T-cell (primary cell): Measurements from ENCODE around the gene KRT17. TPM values are rescaled to one million over a fixed set of nuclear protein-coding genes. Genes with fewer than 3 reads are reported as not detected.
"Not testable (repeated sequence)": the region's sequence is repeated elsewhere in the genome, so short reads cannot be mapped to it uniquely, and the experiment has no call there.

Experiments used
- ATAC-seq, 4 experiments: fragments of 200-7000 bp in 3 of 4; fragments of 150-1000 bp in 1 of 4; cut with Tn5 transposase; replicated peaks in 1 of 4; 1 replicate in 3 of 4; 2 replicates in 1 of 4; pipeline ENCODE4 v1.10.0; 2021; ENCODE audit warnings: moderate library complexity in 3 of 4, mild to moderate bottlenecking in 2 of 4, moderate number of reproducible peaks in 1 of 4
- CTCF ChIA-PET, 2 donors: fragments of 300-600 bp; sonication (Branson Sonifier 250); formaldehyde crosslinking; loops; one replicate each; lab custom pipeline; 2022; ENCODE audit warnings: antibody characterized with exemption in 2 of 2; lab: Charles Lee
- POLR2A ChIA-PET, 2 donors: fragments of 300-600 bp; sonication (Branson Sonifier 250); formaldehyde crosslinking; loops; one replicate each; lab custom pipeline; 2022; ENCODE audit warnings: antibody characterized with exemption in 2 of 2; lab: Charles Lee
- DNase-seq, 35 experiments: peaks; one replicate each; pipeline versions ENCODE4 v3.0.0 to v3.0.0-alpha.2; 2013 to 2023
- H3K27ac ChIP-seq: one replicate; pipeline ENCODE4 v1.5.1; 2013; ENCODE audit warnings: low read length
- H3K27me3 ChIP-seq, 2 experiments: replicated peaks in 1 of 2; 1 replicate in 1 of 2; 2 replicates in 1 of 2; pipeline versions ENCODE4 v1.6.1 to v1.7.0; 2013; ENCODE audit warnings: low read length in 1 of 2, mixed read lengths in 1 of 2; ENCODE audit not compliant: control insufficient read depth in 2 of 2, insufficient read depth in 2 of 2; ENCODE audit errors: extremely low read depth in 1 of 2
- H3K36me3 ChIP-seq, 2 donors: 1 replicate in 1 of 2; 2 replicates in 1 of 2; pipeline versions ENCODE4 v1.6.1 to v1.7.0; 2013; ENCODE audit warnings: low read length in 1 of 2; ENCODE audit not compliant: control insufficient read depth in 2 of 2, insufficient read depth in 1 of 2; ENCODE audit errors: extremely low read depth in 1 of 2
- H3K4me1 ChIP-seq, 2 experiments: 1 replicate in 1 of 2; 2 replicates in 1 of 2; pipeline versions ENCODE4 v1.6.1 to v1.7.0; 2013; ENCODE audit warnings: low read length in 2 of 2, mixed read lengths in 1 of 2; ENCODE audit not compliant: insufficient read depth in 2 of 2, control insufficient read depth in 1 of 2; ENCODE audit errors: extremely low read depth in 1 of 2
- H3K4me3 ChIP-seq, 2 donors: 1 replicate in 1 of 2; 2 replicates in 1 of 2; pipeline versions ENCODE4 v1.5.1 to v1.7.0; 2013; ENCODE audit warnings: mild to moderate bottlenecking in 2 of 2, low read length in 1 of 2, moderate library complexity in 1 of 2; ENCODE audit not compliant: control insufficient read depth in 1 of 2; ENCODE audit errors: extremely low read depth in 1 of 2
- H3K9me3 ChIP-seq: 2 replicates; pipeline ENCODE4 v1.7.0; 2013
- H3K27ac Mint-ChIP-seq, 2 donors: one replicate each; pipeline ENCODE4 v1.8.0; 2020 to 2021; ENCODE audit warnings: mild to moderate bottlenecking in 2 of 2, mixed read lengths in 2 of 2
- H3K27me3 Mint-ChIP-seq, 2 donors: one replicate each; pipeline ENCODE4 v1.8.0; 2021 to 2022; ENCODE audit warnings: mixed read lengths in 2 of 2
- H3K36me3 Mint-ChIP-seq: one replicate; pipeline ENCODE4 v1.8.0; 2021; ENCODE audit warnings: mixed read lengths
- H3K4me1 Mint-ChIP-seq, 3 donors: one replicate each; pipeline ENCODE4 v1.8.0; 2020 to 2022; ENCODE audit warnings: mixed read lengths in 3 of 3, mild to moderate bottlenecking in 1 of 3
- H3K4me3 Mint-ChIP-seq, 3 donors: one replicate each; pipeline ENCODE4 v1.8.0; 2020 to 2022; ENCODE audit warnings: mild to moderate bottlenecking in 3 of 3, mixed read lengths in 3 of 3, moderate library complexity in 3 of 3
- H3K9me3 Mint-ChIP-seq, 3 donors: one replicate each; pipeline ENCODE4 v1.8.0; 2020 to 2022; ENCODE audit warnings: mixed read lengths in 3 of 3
- WGBS: methylation state at CpG from one replicate; pipeline ENCODE4 v1.1.5; 2013; ENCODE audit warnings: missing lambda C conversion rate; ENCODE audit not compliant: insufficient coverage; 5-methylcytosine and 5-hydroxymethylcytosine counted together
- total RNA-seq, 35 experiments: library from RNA in 6 of 35; stranded (reverse) in 6 of 35; fragments of 120-200 nt in 1 of 35; gene quantifications; one replicate each; pipeline versions ENCODE4 v1.2.1 to v1.2.4 and lab custom pipeline; 2013 to 2026

Gene KRT17
- total RNA-seq, 5 donors from 2014 or later (not counting 1 experiment from before 2014, with no cell fraction given): not detected

GRCh38 chr17:41627316-41628072 is 3.1 kb upstream of the KRT17 start:
- no peak overlapping the region for H3K4me3 ChIP-seq
- WGBS: 83% methylated on average over 19 of the region's 23 CpGs
- Mint-ChIP-seq H3K36me3 (no peaks in the 10 kb centered on the region), H3K9me3 (no peaks in the 10 kb centered on the region), H3K27ac (no peak overlapping the region), H3K4me3 (no peak overlapping the region), H3K27me3 (peaks cover 0 to 16% of the 10 kb centered on the region in 2 donors), H3K4me1 (no peaks in the 10 kb centered on the region)
- ChIA-PET CTCF (no interaction called here), POLR2A (no interaction called here)
- no peak overlapping the region for H3K27ac ChIP-seq
- H3K9me3 ChIP-seq: no peaks in the 10 kb centered on the region
- peaks cover 0 to 24% of the 10 kb centered on the region in 2 experiments for H3K27me3 ChIP-seq
- no peaks in the 10 kb centered on the region for H3K4me1 ChIP-seq
- ATAC-seq (no peak), DNase-seq (no peak)
- H3K36me3 ChIP-seq: no peaks in the 10 kb centered on the region

- H3K4me3 Mint-ChIP-seq, H3K36me3 Mint-ChIP-seq, H3K9me3 Mint-ChIP-seq, H3K4me1 ChIP-seq, H3K36me3 ChIP-seq, ATAC-seq, H3K27ac Mint-ChIP-seq, DNase-seq, H3K9me3 ChIP-seq, H3K27ac ChIP-seq, CTCF ChIA-PET, POLR2A ChIA-PET, H3K4me1 Mint-ChIP-seq, H3K4me3 ChIP-seq: not testable (repeated sequence)
- peaks cover 0 to 16% of the 10 kb centered on the region in 2 donors for H3K27me3 Mint-ChIP-seq
- 90% methylated on average over 3 of the region's 5 CpGs for WGBS
- peaks cover 0 to 24% of the 10 kb centered on the region in 2 experiments for H3K27me3 ChIP-seq
Observed at GRCh38 chr17:41626914-41627295, 2.5 kb upstream of the KRT17 start.

GRCh38 chr17:41626028-41626913 is 1.9 kb upstream of the KRT17 start:
- DNase-seq, H3K27ac ChIP-seq: not testable (repeated sequence)

GRCh38 chr17:41625602-41626001 is 1.2 kb upstream of the KRT17 start:
- Histone ChIP-seq H3K4me1 (no peaks in the 10 kb centered on the region), H3K9me3 (no peaks in the 10 kb centered on the region), H3K27me3 (peaks cover 0 to 24% of the 10 kb centered on the region in 2 experiments), H3K4me3 (no peak overlapping the region), H3K27ac (no peak overlapping the region), H3K36me3 (no peaks in the 10 kb centered on the region)
- no peaks in the 10 kb centered on the region for H3K9me3 Mint-ChIP-seq
- H3K27me3 Mint-ChIP-seq: peaks cover 0 to 18% of the 10 kb centered on the region in 2 donors
- ChIA-PET CTCF (no interaction called here), POLR2A (no interaction called here)
- no peaks in the 10 kb centered on the region for H3K4me1 Mint-ChIP-seq
- WGBS: 78% methylated on average over 16 of the region's 16 CpGs
- DNase-seq (no peak), ATAC-seq (no peak)
- no peak overlapping the region for H3K4me3 Mint-ChIP-seq
- no peak overlapping the region for H3K27ac Mint-ChIP-seq
- no peaks in the 10 kb centered on the region for H3K36me3 Mint-ChIP-seq

More at GRCh38 chr17:41626028-41626913, 1.9 kb upstream of the KRT17 start:
- H3K9me3 ChIP-seq, ATAC-seq, H3K4me3 ChIP-seq, H3K9me3 Mint-ChIP-seq, CTCF ChIA-PET, H3K4me1 Mint-ChIP-seq, H3K36me3 ChIP-seq, H3K27ac Mint-ChIP-seq, POLR2A ChIA-PET, H3K4me3 Mint-ChIP-seq, H3K4me1 ChIP-seq, H3K36me3 Mint-ChIP-seq: not testable (repeated sequence)
- WGBS: 87% methylated on average over 14 of the region's 17 CpGs
- peaks cover 0 to 19% of the 10 kb centered on the region in 2 donors for H3K27me3 Mint-ChIP-seq
- H3K27me3 ChIP-seq: peaks cover 0 to 24% of the 10 kb centered on the region in 2 experiments

GRCh38 chr17:41623184-41623861 is 1.1 kb downstream of the KRT17 start:
- H3K27ac ChIP-seq, H3K4me1 Mint-ChIP-seq, ATAC-seq, H3K27ac Mint-ChIP-seq, H3K4me3 Mint-ChIP-seq, H3K36me3 ChIP-seq, H3K4me3 ChIP-seq, CTCF ChIA-PET, POLR2A ChIA-PET, DNase-seq, H3K9me3 ChIP-seq, H3K9me3 Mint-ChIP-seq, H3K36me3 Mint-ChIP-seq, H3K4me1 ChIP-seq: not testable (repeated sequence)
- H3K27me3 Mint-ChIP-seq: peaks cover 0 to 28% of the 10 kb centered on the region in 2 donors
- H3K27me3 ChIP-seq: peaks cover 0 to 26% of the 10 kb centered on the region in 2 experiments
- WGBS: 55% methylated on average over 7 of the region's 10 CpGs
